NOMO-1 treated with DMSO at 0.1 percent for 48 hours (cell line): ENCODE data around the gene ARPC1A.
A peak's percentile ranks its signal among the peaks of the same experiment; 100 is the strongest.
"Not testable (repeated sequence)": the region's sequence is repeated elsewhere in the genome, so short reads cannot be mapped to it uniquely, and the experiment has no call there.

ENCODE experiments used
- DNase-seq: peaks from one replicate; lab custom pipeline; 2025; ENCODE audit not compliant: unreplicated experiment; lab: John Stamatoyannopoulos, UW

Gene ARPC1A

GRCh38 chr7:99320371-99320770 is 5.3 kb upstream of the ARPC1A start:
- DNase-seq, result no peak

DNA sequence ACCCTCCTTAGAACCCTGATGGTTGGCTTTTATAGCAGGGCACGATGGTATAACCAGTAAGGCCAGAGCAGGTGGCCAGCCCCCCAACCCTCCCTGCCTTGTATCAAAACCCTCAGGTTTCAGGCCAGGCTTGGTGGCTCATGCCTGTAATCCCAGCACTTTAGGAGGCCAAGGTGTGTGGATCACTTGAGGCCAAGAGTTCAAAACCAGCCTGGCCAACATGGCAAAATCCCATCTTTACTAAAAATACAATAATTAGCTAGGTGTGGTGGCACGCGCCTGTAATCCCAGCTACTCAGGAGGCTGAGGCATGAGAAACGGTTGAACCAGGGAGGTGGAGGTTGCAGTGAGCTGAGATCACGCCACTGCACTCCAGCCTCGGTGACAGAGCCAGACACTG is 3.0 kb upstream of the ARPC1A start:
- not testable (repeated sequence) for DNase-seq

DNA sequence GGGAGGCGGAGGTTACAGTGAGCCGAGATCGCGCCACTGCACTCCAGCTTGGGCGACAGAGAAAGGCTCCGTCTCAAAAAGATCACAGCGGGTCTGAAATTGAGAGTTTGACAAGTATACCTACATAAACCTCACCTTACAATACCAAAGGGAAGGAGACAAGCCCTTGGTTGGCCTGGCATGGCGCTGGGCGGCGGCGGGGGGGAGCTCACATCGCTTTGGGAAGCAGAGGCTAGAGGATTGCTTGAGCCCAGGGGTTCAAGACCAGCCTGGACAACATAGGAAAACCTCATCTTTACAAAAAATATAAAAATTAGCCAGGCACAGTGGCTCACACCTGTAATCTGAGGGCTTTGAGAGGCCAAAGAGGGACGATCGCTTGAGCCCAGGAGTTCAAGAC is 1.1 kb upstream of the ARPC1A start:
- DNase-seq, result no peak

DNA sequence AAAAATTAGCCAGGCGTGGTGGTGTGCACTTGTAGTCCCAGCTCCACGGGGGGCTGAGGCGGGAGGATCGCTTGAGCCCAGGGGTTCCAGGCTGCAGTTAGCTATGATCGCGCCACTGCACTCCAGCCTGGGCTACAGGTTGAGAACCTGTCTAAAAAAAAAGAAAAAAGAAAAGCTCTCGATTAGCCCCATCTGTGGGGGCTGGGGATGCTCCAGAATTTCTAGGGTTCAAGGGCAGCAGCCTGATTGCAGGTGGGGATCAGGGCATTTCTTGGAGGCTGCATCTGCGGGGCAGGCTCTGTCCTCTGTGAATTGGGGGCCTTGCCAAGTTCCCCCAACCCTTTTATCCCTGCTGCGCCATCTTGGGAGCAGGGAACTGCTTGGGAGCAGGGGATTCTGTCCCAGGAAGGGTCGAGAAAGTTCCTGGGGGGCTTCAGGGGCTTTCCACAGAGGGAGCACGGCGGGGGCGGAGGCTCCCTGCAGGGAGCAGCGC is 651 bp upstream of the ARPC1A start:
- no peak for DNase-seq

DNA sequence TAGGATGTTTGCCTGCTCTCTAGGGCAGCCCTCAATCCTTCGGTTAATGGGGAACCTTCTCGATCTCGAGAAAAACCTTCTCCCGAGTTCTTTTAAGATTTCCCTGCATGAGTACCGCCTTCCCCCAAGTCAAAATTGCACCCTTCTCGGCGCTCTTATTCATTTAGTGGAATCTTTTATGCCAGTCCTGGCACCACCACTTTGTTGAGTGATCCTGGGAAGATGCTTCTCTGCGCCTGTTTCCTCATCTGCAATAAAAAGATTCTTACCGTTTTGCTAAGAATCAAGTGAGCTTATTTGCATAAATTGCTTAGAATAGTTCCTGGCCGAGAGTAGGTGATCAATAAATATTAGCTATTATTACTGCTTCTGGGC is 697 bp downstream of the ARPC1A start:
- no peak for DNase-seq

DNA sequence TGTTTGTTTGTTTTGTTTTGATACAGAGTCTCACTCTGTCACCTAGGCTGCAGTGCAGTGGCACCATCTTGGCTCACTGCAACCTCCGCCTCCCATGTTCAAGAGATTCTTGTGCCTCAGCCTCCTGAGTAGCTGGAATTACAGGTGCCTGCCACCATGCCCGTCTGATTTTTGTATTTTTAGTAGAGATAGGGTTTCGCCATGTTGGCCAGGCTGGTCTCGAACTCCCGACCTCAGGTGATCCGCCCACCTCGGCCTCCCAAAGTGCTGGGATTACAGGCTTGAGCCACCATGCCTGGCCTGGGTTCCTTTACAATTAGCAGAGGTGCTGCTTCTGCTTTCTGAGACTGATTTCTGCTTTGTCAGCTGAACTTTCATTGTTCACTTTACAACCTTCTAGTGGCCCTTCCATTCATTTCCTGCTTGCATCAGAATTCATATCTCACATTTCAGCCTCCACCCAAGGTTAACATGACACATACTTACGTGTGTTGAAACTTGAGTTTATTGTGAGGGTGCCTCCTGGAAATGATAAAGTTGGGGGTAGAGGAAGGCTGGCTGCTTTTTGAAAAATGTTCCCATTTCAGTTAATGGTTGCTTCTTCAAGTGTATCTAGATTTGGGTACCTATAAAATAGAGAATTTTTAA is 4.7 kb downstream of the ARPC1A start:
- peak; percentile 99 for DNase-seq

GRCh38 chr7:99331002-99331401 is 5.3 kb downstream of the ARPC1A start:
- no peak for DNase-seq

DNA sequence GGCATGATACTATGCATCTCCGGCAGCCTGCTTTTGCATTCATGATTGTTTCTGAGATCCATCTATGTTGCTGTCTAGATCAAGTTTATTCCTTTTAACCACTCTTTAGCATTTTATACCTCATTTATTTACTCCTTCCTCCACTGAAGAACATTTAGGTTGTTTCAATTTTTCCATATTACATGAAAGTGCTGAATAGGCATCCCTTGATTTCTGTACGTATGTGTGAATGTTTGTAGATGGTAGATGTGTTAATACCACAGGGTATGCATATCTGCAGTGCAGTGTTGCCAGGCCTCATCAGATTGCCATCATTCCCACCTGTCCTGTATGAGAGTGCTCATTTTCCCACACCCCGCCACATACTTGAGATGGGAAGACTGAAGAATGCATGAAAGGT is 13.9 kb downstream of the ARPC1A start:
- DNase-seq, result no peak

GRCh38 chr7:99340659-99341058 is 15.0 kb downstream of the ARPC1A start:
- DNase-seq, result no peak

DNA sequence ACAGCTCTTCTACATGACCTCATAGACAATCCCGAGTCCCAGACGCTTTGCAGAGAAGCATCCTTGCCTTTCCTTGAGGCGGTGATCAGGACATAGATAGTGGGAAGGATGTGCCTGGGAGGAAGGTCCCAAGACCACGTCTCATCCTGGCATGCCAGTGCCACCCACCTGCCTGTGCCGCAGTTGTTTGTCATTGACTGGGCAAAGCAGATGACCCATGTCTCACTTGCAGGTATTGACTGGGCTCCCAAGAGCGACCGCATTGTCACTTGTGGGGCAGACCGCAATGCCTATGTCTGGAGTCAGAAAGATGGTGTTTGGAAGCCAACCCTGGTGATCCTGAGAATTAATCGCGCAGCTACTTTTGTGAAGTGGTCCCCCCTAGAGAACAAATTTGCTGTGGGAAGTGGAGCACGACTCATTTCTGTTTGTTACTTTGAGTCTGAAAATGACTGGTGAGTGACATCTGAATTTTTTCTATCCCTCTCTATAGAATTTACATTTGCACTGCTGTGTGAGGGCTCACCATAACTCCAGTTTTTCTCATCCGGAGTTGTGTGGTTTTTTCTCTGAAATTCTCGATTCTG is 18.5 kb downstream of the ARPC1A start:
- no peak for DNase-seq

DNA sequence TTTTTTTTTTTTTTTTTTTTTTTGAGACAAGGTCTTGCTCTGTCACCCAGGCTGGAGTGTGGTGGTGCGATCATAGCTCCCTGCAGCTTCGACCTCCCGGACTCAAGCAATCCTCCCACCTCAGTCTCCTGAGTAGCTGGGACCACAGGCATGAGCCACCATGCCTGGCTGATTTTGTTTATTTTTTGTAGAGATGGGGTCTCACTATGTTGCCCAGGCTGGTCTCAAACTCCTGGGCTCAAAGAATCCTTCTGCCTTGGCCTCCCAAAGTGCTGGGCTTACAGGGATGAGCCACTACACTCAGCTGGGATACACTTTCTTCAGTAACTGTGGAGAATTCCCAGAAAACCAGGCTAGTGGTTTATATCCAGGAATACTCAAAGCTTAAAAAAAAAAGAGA is 24.9 kb downstream of the ARPC1A start:
- not testable (repeated sequence) for DNase-seq

GRCh38 chr7:99352247-99352646 is 26.5 kb downstream of the ARPC1A start:
- DNase-seq, result no peak

DNA sequence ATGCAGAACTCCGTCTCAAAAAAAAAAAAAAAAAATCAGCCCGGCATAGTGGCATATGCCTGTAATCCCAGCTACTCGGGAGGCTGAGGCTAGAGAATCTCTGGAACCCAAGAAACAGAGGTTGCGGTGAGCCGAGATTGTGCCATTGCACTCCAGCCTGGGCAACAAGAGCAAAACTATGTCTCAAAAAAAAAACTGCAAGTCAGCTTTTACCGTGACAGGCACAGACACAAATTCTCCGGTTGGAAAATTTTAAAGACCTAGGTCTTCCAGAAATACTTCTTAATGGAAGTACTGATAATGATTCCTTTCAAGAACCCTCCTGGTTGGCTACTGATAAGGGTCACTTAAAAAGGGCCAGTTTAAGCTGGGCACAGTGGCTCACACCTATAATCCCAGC is 29.4 kb downstream of the ARPC1A start:
- DNase-seq, result no peak

- no peak for DNase-seq
Measured at GRCh38 chr7:99357701-99358490, 32.2 kb downstream of the ARPC1A start.

DNA sequence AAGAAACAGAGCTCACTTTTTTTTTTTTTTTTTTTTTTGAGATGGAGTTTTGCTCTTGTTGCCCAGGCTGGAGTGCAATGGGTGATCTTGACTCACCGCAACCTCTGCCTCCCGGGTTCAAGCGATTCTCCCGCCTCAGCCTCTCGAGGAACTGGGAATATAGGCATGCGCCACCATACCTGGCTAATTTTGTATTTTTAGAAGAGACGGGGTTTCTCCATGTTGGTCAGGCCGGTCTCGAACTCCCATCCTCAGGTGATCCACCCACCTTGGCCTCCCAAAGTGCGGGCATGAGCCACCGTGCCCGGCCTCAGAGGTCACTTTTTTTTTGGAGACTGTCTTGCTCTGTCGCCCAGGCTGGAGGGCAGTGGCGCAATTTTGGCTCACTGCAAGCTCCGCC is 32.8 kb downstream of the ARPC1A start:
- DNase-seq, result not testable (repeated sequence)

DNA sequence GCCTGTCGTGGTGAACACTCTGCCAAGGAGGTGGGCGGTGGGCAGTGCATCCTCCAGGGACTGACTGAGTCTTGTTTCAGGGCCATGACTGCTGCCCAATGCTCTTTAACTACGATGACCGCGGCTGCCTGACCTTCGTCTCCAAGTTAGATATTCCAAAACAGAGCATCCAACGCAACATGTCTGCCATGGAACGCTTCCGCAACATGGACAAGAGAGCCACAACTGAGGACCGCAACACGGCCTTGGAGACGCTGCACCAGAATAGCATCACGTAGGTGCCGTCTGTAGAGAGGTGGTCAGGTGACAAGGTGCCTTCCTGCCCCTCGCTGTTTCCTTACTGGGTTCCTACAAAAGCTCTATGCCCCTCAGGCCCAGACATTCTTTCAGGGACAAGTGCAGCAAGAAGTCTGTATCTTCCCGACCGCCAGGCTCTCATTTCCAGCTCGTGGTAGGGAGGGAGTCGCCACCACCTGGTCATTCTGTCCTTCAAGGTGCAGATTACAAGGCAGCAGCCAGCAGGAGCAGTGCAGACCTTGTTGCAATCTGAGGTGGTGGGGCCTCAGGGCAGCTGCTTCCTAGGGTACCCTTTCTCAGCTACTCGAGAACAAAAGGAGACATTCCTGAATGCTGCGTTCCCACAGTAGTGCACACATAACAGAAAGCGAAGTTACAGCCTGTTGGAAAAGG is 33.9 kb downstream of the ARPC1A start:
- DNase-seq, result no peak

DNA sequence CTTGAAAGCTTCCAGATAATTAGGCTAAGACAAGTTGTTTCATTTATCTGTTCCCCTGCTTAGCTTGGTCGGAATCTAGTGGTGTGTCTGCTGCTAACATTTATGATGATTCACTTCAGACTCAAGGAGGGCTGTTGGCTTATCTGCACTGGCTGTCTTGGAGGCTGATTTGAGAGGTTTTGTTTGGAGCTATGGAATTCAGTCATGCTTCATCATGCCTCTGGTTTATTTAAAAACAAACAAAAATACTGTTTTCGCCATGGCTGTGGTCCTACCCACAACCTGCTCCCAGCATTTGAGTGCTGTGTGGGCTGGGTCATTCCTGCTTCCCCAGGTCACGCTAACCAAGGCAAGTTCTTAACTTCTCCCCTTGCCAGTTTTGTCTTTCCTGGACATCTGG is 37.1 kb downstream of the ARPC1A start:
- DNase-seq, result no peak

DNA sequence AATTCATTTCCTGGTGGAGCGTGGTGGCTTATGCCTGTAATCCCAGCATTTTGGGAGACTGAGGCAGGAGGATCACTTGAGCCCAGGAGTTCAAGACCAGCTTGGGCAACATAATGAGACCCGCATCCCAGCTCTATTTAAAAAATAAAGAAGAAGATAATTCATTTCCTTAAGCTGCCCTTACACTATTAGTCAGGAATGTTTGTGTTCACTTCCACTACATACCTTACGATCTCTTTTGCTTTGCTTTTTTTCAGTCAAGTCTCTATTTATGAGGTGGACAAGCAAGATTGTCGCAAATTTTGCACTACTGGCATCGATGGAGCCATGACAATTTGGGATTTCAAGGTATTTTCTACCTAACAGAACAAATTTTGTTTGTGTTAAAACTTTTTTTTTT is 37.6 kb downstream of the ARPC1A start:
- no peak for DNase-seq

- peak; percentile 23 for DNase-seq
Measured at GRCh38 chr7:99365318-99366141, 39.8 kb downstream of the ARPC1A start.

GRCh38 chr7:99366646-99367045 is 40.9 kb downstream of the ARPC1A start:
- no peak for DNase-seq
